HG02885 (cell line): ENCODE results near the gene AMBN.
A peak's percentile ranks its signal among the peaks of the same experiment; 100 is the strongest.

Experiments used
- ATAC-seq: cut with Tn5 transposase; IDR thresholded peaks from one replicate; pipeline ENCODE4 v1.9.1; 2021; ENCODE audit warnings: mild to moderate bottlenecking; ENCODE audit not compliant: unreplicated experiment, poor library complexity

Gene AMBN

GRCh38 chr4:70591955-70592582, at the start of gene AMBN:
Gene AMBN (plus strand): TSS chr4:70592256. CDS start chr4:70592359, 103 bp downstream.
- no peak for ATAC-seq

DNA sequence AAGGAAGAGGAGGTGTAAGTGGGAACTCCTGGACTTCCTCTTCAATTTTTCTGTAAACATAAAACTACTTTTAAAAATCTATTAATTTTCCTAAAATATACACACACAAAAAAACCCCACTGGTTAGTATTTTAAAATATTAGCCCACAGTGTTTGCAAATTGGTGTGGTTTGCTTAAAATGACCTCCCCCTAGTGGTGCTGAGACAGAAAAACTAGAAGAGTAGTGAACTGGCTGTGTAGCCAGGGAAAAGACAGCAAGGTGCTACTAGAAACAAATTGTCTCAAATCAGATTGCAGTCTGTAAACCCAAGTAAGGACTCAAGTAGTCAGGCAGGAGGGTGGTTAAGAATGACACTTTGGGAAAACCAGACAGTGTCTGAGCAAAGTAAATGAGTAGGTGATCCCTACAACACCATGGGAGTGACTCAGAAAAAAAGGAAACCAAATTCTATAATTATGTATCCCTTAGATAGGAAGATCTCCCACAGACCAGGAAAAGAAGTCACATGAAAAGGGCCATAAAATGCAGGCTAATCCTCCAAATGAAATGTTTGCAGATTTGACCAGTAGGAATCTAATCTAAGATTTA, 47.7 kb upstream of the AMBN start:
- ATAC-seq, result peak; percentile 74

- ATAC-seq, result no peak
These were observed 35.2 kb upstream of the AMBN start for GRCh38 chr4:70556856-70557255.

DNA sequence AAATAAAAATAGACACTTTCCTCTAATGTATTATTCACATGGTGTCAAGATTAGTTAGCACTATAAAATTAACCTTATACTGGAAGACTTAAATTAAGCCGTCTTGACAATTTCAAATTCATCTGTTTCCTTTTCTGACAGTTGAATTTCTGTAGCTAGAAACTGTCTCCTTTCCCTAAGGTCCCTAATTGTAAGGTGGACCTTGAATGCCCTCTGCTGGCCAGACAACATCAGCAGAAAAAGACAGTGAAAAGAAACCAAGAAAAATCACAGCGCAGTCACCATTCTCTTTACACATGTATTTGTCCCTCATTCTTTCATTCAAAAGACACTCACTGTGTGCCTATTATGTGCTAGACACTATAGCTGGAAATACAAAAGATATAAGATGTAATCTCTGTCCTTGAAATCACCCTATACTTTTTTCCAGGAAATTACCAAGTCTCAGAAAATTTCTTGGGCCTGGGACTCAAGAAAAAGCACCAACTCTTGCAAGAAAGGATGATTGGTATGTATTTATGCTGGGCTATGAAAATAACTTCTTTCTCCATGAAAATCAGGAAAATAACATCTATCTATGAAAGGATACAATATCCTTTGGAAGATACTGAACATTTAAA, 32.7 kb upstream of the AMBN start:
- ATAC-seq, result peak; percentile 84

DNA sequence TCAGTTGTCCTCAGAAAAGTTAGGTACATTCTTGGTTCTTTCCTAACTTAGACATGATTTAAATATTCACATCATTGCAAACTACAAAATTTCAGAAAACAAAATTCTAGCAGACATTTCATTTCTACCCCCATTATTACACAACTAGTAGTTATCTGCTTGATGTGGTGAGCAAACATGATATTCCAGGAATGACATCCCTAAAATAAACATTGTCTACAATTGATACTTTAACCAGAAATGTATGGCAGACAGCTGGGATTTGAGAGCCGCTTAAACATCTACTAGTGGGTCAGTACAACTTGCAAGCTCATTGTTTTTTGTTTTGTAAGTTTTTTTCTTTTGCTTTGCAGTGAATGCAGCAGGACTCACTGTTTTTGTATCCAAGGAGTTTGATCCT, 32.1 kb upstream of the AMBN start:
- no peak for ATAC-seq

DNA sequence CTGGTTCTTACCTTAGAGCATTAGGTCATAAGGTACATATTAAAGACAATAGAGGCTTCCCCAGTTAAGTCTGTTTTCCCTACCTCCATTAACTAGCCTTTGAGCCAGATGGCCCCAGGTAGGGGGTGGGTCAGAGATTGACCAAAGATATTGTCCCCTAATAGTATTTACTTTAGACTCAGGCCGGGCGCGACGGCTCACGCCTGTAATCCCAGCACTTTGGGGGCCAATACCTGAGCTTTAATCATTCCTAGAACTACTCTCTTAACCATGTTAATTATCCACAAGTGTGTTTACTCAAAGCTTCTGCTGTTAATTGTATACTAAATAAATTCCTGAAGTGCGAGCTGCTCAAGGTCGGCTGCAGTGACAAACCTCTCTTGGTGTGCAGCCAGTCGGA, 28.0 kb upstream of the AMBN start:
- ATAC-seq, result no peak

DNA sequence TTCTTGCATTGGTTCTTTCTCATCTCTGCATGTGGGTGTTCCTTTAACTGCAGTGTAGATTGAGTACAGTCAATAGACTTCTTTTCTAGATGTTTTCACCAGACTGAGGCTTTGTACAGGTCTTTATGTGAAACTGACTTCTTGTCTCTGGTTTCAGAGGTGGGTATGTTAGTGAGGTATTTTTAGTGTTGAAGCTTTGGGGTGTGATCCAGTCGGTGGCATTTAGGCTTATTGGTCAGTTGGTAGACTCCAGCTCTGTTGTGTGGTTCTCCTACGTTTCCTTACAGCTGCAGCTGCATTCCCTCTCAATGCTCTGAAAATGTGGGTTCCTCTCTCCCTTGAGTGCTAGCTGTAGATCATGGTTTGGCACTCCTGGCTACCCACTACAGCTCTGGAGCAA, 21.3 kb upstream of the AMBN start:
- ATAC-seq, result no peak

- ATAC-seq, result no peak
These were observed 20.3 kb upstream of the AMBN start for GRCh38 chr4:70571772-70572171.

DNA sequence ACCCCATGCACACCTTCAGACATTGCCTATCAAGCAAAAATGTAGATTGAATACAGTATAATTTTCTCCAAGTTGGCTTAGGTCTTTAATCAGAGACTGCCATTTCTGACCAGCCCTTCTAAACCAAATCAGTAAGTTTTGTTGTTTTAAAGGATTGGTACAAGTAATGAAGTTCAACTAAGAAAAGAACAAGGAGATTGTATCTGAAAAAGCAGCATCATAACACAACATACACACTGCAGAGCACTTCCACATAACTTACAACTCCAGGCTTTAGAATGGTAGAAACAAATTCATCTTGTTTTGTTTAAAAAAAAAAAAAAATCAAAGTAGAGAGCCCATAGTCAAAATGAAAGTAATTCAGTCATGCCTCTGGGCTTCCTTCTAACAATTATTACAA, 16.1 kb upstream of the AMBN start:
- no peak for ATAC-seq

DNA sequence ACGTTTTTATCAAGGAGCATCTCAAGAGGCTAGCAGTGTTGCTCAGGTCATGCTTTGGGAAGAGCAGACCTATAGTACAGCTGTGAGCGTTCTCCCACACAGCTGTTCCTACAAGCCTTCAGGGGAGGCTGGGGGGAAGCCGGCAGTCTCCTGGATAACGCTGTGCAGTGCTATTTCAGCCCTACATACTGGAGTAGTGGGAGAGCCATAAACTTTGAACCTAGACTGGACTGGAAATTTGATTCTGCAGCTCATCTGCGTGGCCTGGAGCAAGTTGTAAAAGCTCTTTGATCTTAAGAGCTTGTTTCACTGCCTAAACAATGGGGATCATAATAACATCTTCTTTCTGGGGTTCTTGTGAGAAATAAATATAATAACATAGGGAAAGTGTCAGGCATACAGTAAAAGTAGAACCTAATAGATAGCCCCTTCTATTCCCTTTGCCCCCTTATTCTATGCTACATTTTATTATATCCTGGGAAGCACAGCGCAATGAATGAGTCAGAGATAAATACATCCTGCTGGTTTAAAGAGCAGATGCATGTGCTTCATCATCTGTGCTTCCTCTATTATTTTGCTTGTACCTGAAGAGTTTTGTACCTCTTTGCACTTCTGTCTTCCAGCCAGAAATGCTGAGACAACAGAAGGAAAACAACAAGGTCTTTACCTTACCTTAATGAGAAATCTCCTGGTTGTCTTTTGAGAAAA, 14.7 kb upstream of the AMBN start:
- ATAC-seq, result no peak

DNA sequence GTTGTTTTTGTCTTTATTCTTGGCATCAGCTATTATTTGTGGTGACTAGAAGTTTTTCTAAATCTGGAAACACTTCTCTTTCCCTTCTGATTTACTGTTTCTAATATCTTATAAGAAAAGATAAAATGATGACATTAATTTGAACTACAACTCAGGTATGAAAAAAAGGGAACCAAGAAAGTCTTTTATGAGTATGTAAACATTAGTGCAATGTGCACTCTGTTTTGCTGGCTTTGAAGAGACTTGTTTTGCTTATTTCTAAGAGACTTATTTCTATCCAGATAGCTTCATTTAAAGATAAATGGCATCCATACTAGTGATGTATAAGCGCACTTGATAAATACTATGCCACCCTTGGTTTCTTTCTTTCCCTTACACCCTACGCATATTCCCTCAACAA, 10.1 kb upstream of the AMBN start:
- no peak for ATAC-seq

GRCh38 chr4:70583952-70584834, 7.9 kb upstream of the AMBN start:
- ATAC-seq, result no peak

DNA sequence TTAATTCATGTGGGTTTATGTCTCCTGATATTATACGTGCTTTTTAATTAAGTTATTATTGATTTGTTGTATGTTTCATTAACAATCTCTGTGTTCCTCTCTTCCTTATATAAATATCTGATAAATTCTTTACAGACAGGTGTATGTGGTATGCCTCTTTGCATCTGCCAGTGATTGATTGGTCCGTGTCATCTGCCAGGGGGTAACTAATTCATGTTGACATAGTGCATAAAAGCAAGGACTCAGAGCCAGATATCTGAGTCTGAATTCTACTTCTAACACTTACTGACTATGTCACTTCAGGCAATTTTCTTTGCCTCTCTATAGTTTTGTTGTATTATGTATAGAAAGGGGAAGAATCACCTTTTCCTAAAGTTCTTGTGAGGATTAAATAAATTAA, 5.2 kb upstream of the AMBN start:
- ATAC-seq, result no peak

DNA sequence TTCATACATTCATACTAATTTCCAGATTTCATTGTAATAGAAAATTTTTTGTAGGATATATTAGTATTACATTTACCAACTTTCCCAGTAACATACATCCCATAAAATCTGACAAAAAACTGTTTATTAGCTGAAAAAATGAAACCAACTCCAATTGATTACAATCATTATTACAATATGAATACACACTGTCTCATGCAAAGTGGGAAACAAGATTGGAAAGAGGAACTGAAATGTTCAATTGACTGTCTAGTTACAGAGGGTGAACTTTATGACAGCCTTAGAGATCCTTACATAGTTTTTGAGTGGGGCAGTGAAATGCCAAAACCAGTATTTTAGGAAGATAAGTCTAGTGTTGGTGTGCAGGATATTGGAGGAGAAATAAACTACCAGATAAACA, 2.3 kb upstream of the AMBN start:
- peak; percentile 99 for ATAC-seq

DNA sequence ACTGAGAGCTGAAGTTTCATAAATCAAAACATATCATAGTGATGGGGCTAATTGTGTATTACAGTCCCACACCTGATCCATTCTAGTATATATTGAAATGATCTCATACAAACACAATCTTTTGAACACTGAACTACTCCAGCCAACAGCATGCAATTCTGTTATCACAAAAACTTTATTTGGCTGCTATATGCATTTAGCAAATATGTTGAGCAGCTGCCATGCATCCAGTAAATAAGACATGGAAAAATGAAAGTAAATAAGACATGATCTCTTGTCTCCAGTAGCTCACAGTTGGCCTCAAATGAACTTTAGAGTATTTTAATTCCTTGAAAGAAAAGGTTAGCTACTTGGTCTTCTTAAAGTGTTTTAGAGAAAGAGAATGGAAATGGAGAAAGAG, 2.1 kb downstream of the AMBN start:
- ATAC-seq, result no peak

DNA sequence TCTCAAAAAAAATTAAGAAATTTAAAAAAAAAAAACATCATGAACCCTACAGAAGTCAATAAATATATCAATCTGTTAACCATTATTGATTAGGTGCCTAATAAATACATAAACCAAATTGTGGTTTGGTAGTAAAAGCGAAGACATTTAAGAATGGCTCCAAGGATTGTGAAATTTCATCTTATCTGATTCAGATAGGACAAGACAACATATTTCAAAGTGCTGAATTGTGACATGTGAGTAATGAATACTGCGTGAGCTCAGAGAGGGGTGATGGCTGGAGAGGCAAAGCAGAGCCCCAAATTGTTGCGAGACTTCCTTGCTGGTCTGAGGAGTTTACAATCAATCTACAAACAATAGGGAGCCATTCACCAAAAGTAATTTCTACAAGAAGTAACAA, 8.2 kb downstream of the AMBN start:
- no peak for ATAC-seq

- ATAC-seq, result peak; percentile 13
These were observed 8.9 kb downstream of the AMBN start for GRCh38 chr4:70600977-70601376.

GRCh38 chr4:70601422-70602039, 9.5 kb downstream of the AMBN start:
- peak; percentile 99 for ATAC-seq

GRCh38 chr4:70603856-70604255, 11.8 kb downstream of the AMBN start:
- ATAC-seq, result no peak

DNA sequence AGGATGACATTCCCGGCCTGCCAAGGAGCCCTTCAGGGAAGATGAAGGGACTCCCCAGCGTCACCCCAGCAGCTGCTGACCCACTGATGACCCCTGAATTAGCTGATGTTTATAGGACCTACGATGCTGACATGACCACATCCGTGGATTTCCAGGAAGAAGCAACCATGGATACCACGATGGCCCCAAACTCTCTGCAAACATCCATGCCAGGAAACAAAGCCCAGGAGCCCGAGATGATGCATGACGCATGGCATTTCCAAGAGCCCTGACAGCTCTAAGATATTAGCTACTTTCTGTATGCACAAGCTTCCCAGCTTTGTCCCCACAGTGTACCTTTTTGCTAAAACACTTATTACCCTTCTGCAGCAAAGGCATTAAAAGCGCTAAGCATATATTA, 14.4 kb downstream of the AMBN start:
- ATAC-seq, result no peak
